Gastroesophageal sphincter (tissue), 4 donors: ENCODE measurements around the gene ITIH3. TPM values are rescaled to one million over a fixed set of nuclear protein-coding genes. Genes with fewer than 3 reads are reported as not detected.
"Not testable (repeated sequence)": the region's sequence is repeated elsewhere in the genome, so short reads cannot be mapped to it uniquely, and the experiment has no call there.

ENCODE experiments used
- ATAC-seq: fragments of 150-250 bp; one replicate; pipeline ENCODE4 v1.9.1; 2016; ENCODE audit warnings: mild to moderate bottlenecking, moderate library complexity
- H3K27ac ChIP-seq, 4 donors: fragments of 200-600 bp; sonication (generic) in 3 of 4; 1 replicate in 3 of 4; 2 replicates in 1 of 4; pipeline ENCODE4 v1.5.1; 2016 to 2019
- H3K27me3 ChIP-seq: fragments of 200-600 bp; sonication (generic); one replicate; pipeline ENCODE4 v1.5.1; 2019
- H3K36me3 ChIP-seq, 2 donors: fragments of 200-600 bp; sonication (generic); one replicate each; pipeline ENCODE4 v1.5.1; 2019; ENCODE audit warnings: control low read depth in 1 of 2
- H3K4me1 ChIP-seq, 3 donors: fragments of 200-600 bp; sonication (generic); 1 replicate in 2 of 3; 2 replicates in 1 of 3; pipeline ENCODE4 v1.5.1; 2016 to 2019; ENCODE audit warnings: control low read depth in 2 of 3
- H3K4me3 ChIP-seq, 2 donors: fragments of 200-600 bp; sonication (generic); one replicate each; pipeline ENCODE4 v1.5.1; 2019; ENCODE audit warnings: mild to moderate bottlenecking in 1 of 2, moderate library complexity in 1 of 2
- H3K9me3 ChIP-seq, 3 donors: fragments of 200-600 bp; sonication (generic); one replicate each; pipeline ENCODE4 v1.5.1; 2017 to 2019; ENCODE audit warnings: control low read depth in 2 of 3
- CTCF ChIP-seq, 4 experiments: fragments of 200-600 bp in 2 of 4; fragments of 450-650 bp in 2 of 4; sonication (generic) in 1 of 4; IDR thresholded peaks; one replicate each; pipeline ENCODE4 v1.5.1; 2017 to 2019; ENCODE audit warnings: antibody characterized with exemption in 4 of 4, mild to moderate bottlenecking in 2 of 4, moderate library complexity in 2 of 4
- EP300 ChIP-seq: sonication (generic); formaldehyde crosslinking; IDR thresholded peaks from one replicate; pipeline ENCODE4 v1.6.1; 2017; ENCODE audit warnings: antibody characterized with exemption, mild to moderate bottlenecking
- POLR2A ChIP-seq, 2 donors: fragments of 450-650 bp; IDR thresholded peaks; one replicate each; pipeline ENCODE4 v1.6.1; 2017; ENCODE audit warnings: antibody characterized with exemption in 2 of 2, mild to moderate bottlenecking in 2 of 2, moderate library complexity in 1 of 2
- POLR2AphosphoS5 ChIP-seq: sonication (generic); formaldehyde crosslinking; IDR thresholded peaks from one replicate; pipeline ENCODE4 v1.6.1; 2017; ENCODE audit warnings: antibody characterized with exemption
- WGBS, 2 donors: methylation state at CpG; one replicate each; pipeline ENCODE4 v1.1.5; 2018; ENCODE audit warnings: low coverage in 1 of 2; 5-methylcytosine and 5-hydroxymethylcytosine counted together
- total RNA-seq, 4 donors: library from RNA; depleted of rRNA; stranded (reverse); fragments of >200 nt; gene quantifications; one replicate each; pipeline ENCODE4 v1.1.0, GENCODE V29; 2016

The ITIH3 gene
- total RNA-seq, 4 donors from 2014 or later, result 0.27 to 9.7 (median 0.89) TPM; not detected in 1

- ATAC-seq, result no peak
- Histone ChIP-seq H3K27ac (peak overlapping the region in 3 of 4 donors; percentile 29 to 83 (median 81)), H3K4me3 (no peak overlapping the region), H3K27me3 (no peaks in the 10 kb centered on the region), H3K4me1 (peaks cover 0 to 24% (median 6%) of the 10 kb centered on the region in 3 donors), H3K9me3 (no peaks in the 10 kb centered on the region), H3K36me3 (peaks cover 0 to 18% of the 10 kb centered on the region in 2 donors)
- no peak for TF ChIP-seq CTCF (IDR thresholded peaks at IDR 0.05)
- 82 to 90% methylated on average over 10 of the region's 10 CpGs for WGBS, 2 donors
Measured at GRCh38 chr3:52771702-52772101, 22.9 kb upstream of the ITIH3 start.

GRCh38 chr3:52773361-52774065 is 21.1 kb upstream of the ITIH3 start:
- Histone ChIP-seq H3K9me3 (no peaks in the 10 kb centered on the region), H3K4me1 (peaks cover 0 to 24% (median 6%) of the 10 kb centered on the region in 3 donors), H3K27me3 (no peaks in the 10 kb centered on the region), H3K27ac (no peak overlapping the region), H3K4me3 (no peak overlapping the region), H3K36me3 (no peaks in the 10 kb centered on the region)
- WGBS, 2 donors, result 66 to 85% methylated on average over 5 to 12 of the region's 13 CpGs
- TF ChIP-seq CTCF (IDR thresholded peaks at IDR 0.05), result no peak
- no peak for TF ChIP-seq POLR2A (IDR thresholded peaks at IDR 0.05)
- no peak for TF ChIP-seq POLR2AphosphoS5
- no peak for TF ChIP-seq EP300
- no peak for ATAC-seq

GRCh38 chr3:52774066-52774713 is 20.4 kb upstream of the ITIH3 start:
- 61 to 67% methylated on average over 5 to 8 of the region's 8 CpGs for WGBS, 2 donors
- Histone ChIP-seq H3K27ac (no peak overlapping the region), H3K4me3 (no peak overlapping the region), H3K4me1 (peaks cover 0 to 19% (median 6%) of the 10 kb centered on the region in 3 donors), H3K27me3 (no peaks in the 10 kb centered on the region), H3K9me3 (no peaks in the 10 kb centered on the region), H3K36me3 (no peaks in the 10 kb centered on the region)
- no peak for TF ChIP-seq POLR2AphosphoS5
- no peak for ATAC-seq

GRCh38 chr3:52774901-52775864 is 19.4 kb upstream of the ITIH3 start:
- no peak for ATAC-seq
- H3K9me3 ChIP-seq, result no peaks in the 10 kb centered on the region
- H3K36me3 ChIP-seq, result no peaks in the 10 kb centered on the region
- H3K4me3 ChIP-seq, result no peak overlapping the region
- no peak overlapping the region for H3K27ac ChIP-seq
- 21 to 66% methylated on average over 4 of the region's 6 CpGs for WGBS, 2 donors
- H3K4me1 ChIP-seq, result peaks cover 0 to 9% (median 0%) of the 10 kb centered on the region in 3 donors
- TF ChIP-seq EP300, result no peak
- no peak for TF ChIP-seq POLR2AphosphoS5
- H3K27me3 ChIP-seq, result no peaks in the 10 kb centered on the region

GRCh38 chr3:52775877-52776276 is 18.7 kb upstream of the ITIH3 start:
- Histone ChIP-seq H3K4me1 (peaks cover 0 to 7% (median 0%) of the 10 kb centered on the region in 3 donors), H3K4me3 (no peak overlapping the region), H3K36me3 (no peaks in the 10 kb centered on the region), H3K9me3 (no peaks in the 10 kb centered on the region), H3K27me3 (no peaks in the 10 kb centered on the region), H3K27ac (no peak overlapping the region)
- ATAC-seq, result no peak
- TF ChIP-seq POLR2AphosphoS5 (no peak), CTCF (IDR thresholded peaks at IDR 0.05) (no peak), EP300 (no peak), POLR2A (IDR thresholded peaks at IDR 0.05) (no peak)
- WGBS, 2 donors, result 44 to 53% methylated on average over 2 to 8 of the region's 8 CpGs

GRCh38 chr3:52776486-52776885 is 18.1 kb upstream of the ITIH3 start:
- H3K27me3 ChIP-seq, ATAC-seq, H3K9me3 ChIP-seq, H3K36me3 ChIP-seq, H3K4me3 ChIP-seq, H3K27ac ChIP-seq, H3K4me1 ChIP-seq: not testable (repeated sequence)
- 89% methylated on average over 3 of the region's 6 CpGs; no CpG with 5 or more reads in 1 of the 2 donors for WGBS, 2 donors
